ENCODE data around the gene ANKMY1.

Gene ANKMY1

DNA sequence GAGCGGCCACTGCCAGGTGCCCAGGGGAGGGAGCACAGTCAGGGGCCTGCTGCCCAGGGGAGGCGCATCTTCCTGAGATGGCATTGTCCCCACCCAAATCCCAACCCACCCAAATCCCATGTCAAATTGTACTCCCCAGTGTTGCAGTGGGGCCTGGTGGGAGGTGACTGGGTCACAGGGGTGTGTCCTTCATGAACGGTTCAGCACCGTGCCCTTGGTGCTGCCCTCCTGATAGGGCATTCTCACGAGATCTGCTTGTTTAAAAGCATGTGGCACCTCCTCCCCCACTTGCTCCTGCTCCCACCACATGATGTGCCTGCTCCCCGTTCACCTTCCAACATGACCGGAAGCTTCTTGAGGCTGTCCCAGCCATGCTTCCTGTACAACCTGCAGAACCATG, 27.6 kb downstream of the ANKMY1 start:
- TF ChIP-seq CSDC2 (CRISPR knock-in tag; IDR thresholded peaks at IDR 0.05) (no peak), GLIS3 (CRISPR knock-in tag; IDR thresholded peaks at IDR 0.05) (no peak), ZFP30 (CRISPR knock-in tag; IDR thresholded peaks at IDR 0.05) (no peak), ISL1 (CRISPR knock-in tag; IDR thresholded peaks at IDR 0.05) (no peak), ZNF8 (CRISPR knock-in tag; IDR thresholded peaks at IDR 0.05) (no peak), TCF4 (CRISPR knock-in tag; IDR thresholded peaks at IDR 0.05; ENCODE audit: borderline replicate concordance) (no peak), SNAI2 (CRISPR knock-in tag; IDR thresholded peaks at IDR 0.05) (no peak), TOX (CRISPR knock-in tag; IDR thresholded peaks at IDR 0.05; ENCODE audit: borderline replicate concordance) (no peak), PATZ1 (CRISPR knock-in tag; IDR thresholded peaks at IDR 0.05; ENCODE audit: borderline replicate concordance) (no peak), ARNTL (CRISPR knock-in tag; IDR thresholded peaks at IDR 0.05; ENCODE audit: borderline replicate concordance, low read depth) (no peak), ZNF565 (CRISPR knock-in tag; conservative IDR thresholded peaks at IDR 0.05; ENCODE audit: low read depth) (no peak), ZFP3 (CRISPR knock-in tag; IDR thresholded peaks at IDR 0.05) (no peak), POU6F1 (CRISPR knock-in tag; IDR thresholded peaks at IDR 0.05; ENCODE audit: borderline replicate concordance, low read depth) (no peak), BACH2 (CRISPR knock-in tag; IDR thresholded peaks at IDR 0.05; ENCODE audit: borderline replicate concordance) (no peak), CREB5 (CRISPR knock-in tag; IDR thresholded peaks at IDR 0.05; ENCODE audit: low read depth) (no peak), ZC3H10 (CRISPR knock-in tag; IDR thresholded peaks at IDR 0.05) (no peak)
- ATAC-seq = no peak

DNA sequence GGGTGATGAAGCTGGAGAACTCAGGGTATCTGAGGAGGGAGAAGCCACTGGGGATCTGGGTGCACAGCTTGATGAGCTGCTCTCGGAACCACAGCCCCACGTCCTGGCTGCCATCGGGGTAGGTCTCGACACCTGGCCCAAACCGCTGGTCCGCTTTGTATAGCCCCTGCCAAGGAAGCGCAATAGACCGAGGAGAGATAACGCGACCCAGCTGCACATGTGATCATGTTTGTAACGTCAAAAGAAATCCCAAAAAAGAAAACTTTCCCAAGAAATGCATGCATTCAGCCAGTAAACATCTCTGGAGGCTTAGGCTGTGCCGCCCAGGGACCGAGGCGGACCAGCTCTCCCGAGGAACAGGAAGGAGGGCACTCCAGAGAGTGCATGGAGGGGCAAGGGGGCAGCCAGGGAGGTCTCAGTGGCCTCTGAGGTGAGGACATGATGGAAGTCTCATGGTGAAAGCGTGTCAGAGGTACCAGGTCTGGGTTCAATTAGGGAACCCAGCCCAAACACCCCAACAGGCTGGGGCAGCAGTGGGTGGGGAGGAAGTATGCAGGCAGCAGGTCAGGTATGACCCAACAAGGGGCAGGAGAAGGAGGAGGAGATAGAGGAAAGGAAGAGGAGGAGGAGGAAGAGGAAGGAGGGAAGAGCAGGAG, 28.3 kb downstream of the ANKMY1 start:
- TF ChIP-seq ZNF8 (CRISPR knock-in tag; IDR thresholded peaks at IDR 0.05) = no peak
- TF ChIP-seq ISL1 (CRISPR knock-in tag; IDR thresholded peaks at IDR 0.05) = no peak
- no peak for TF ChIP-seq PPARA (CRISPR knock-in tag; IDR thresholded peaks at IDR 0.05; ENCODE audit: borderline replicate concordance)
- TF ChIP-seq OSR1 (CRISPR knock-in tag; IDR thresholded peaks at IDR 0.05) = no peak
- no peak for TF ChIP-seq RARB (CRISPR knock-in tag; IDR thresholded peaks at IDR 0.05)
- TF ChIP-seq GLIS3 (CRISPR knock-in tag; IDR thresholded peaks at IDR 0.05) = no peak
- TF ChIP-seq CSDC2 (CRISPR knock-in tag; IDR thresholded peaks at IDR 0.05) = no peak
- no peak for TF ChIP-seq TCF4 (CRISPR knock-in tag; IDR thresholded peaks at IDR 0.05; ENCODE audit: borderline replicate concordance)
- no peak for TF ChIP-seq BACH2 (CRISPR knock-in tag; IDR thresholded peaks at IDR 0.05; ENCODE audit: borderline replicate concordance)
- no peak for TF ChIP-seq CREB5 (CRISPR knock-in tag; IDR thresholded peaks at IDR 0.05; ENCODE audit: low read depth)
- no peak for TF ChIP-seq ZFP3 (CRISPR knock-in tag; IDR thresholded peaks at IDR 0.05)
- TF ChIP-seq, protein P1, sequence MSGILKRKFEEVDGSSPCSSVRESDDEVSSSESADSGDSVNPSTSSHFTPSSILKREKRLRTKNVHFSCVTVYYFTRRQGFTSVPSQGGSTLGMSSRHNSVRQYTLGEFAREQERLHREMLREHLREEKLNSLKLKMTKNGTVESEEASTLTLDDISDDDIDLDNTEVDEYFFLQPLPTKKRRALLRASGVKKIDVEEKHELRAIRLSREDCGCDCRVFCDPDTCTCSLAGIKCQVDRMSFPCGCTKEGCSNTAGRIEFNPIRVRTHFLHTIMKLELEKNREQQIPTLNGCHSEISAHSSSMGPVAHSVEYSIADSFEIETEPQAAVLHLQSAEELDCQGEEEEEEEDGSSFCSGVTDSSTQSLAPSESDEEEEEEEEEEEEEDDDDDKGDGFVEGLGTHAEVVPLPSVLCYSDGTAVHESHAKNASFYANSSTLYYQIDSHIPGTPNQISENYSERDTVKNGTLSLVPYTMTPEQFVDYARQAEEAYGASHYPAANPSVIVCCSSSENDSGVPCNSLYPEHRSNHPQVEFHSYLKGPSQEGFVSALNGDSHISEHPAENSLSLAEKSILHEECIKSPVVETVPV (CRISPR knock-in tag; IDR thresholded peaks at IDR 0.05) = no peak
- no peak for TF ChIP-seq ZFP30 (CRISPR knock-in tag; IDR thresholded peaks at IDR 0.05)
- no peak for TF ChIP-seq ZNF70 (CRISPR knock-in tag; IDR thresholded peaks at IDR 0.05)
- no peak for TF ChIP-seq PATZ1 (CRISPR knock-in tag; IDR thresholded peaks at IDR 0.05; ENCODE audit: borderline replicate concordance)
- TF ChIP-seq POU6F1 (CRISPR knock-in tag; IDR thresholded peaks at IDR 0.05; ENCODE audit: borderline replicate concordance, low read depth) = no peak
- no peak for TF ChIP-seq ZC3H10 (CRISPR knock-in tag; IDR thresholded peaks at IDR 0.05)
- no peak for TF ChIP-seq ESRRG (CRISPR knock-in tag; IDR thresholded peaks at IDR 0.05)
- TF ChIP-seq SNAI2 (CRISPR knock-in tag; IDR thresholded peaks at IDR 0.05) = no peak
- ATAC-seq = no peak
